Progenitor cell of endocrine pancreas (in vitro differentiated cells): Measurements from ENCODE around the gene ZMAT3. TPM values are rescaled to one million over a fixed set of nuclear protein-coding genes. Genes with fewer than 3 reads are reported as not detected.

ENCODE experiments used
- DNase-seq: peaks from one replicate; pipeline ENCODE4 v3.0.0; 2021; ENCODE audit warnings: low spot score; ENCODE audit not compliant: unreplicated experiment
- H3K27ac Mint-ChIP-seq: 2 replicates; pipeline ENCODE4 v1.8.0; 2021; ENCODE audit warnings: mild to moderate bottlenecking, moderate library complexity, mixed read lengths
- H3K27me3 Mint-ChIP-seq: 2 replicates; pipeline ENCODE4 v1.8.0; 2021; ENCODE audit warnings: mixed read lengths
- H3K36me3 Mint-ChIP-seq: 2 replicates; pipeline ENCODE4 v1.8.0; 2022; ENCODE audit warnings: mixed read lengths; ENCODE audit not compliant: insufficient read depth
- H3K4me1 Mint-ChIP-seq: 2 replicates; pipeline ENCODE4 v1.8.0; 2021; ENCODE audit warnings: low read depth, mixed read lengths
- H3K4me3 Mint-ChIP-seq: 2 replicates; pipeline ENCODE4 v1.8.0; 2021; ENCODE audit warnings: low read depth, mild to moderate bottlenecking, moderate library complexity, mixed read lengths
- H3K9me3 Mint-ChIP-seq: 2 replicates; pipeline ENCODE4 v1.8.0; 2021; ENCODE audit warnings: low read depth, mixed read lengths
- CTCF ChIP-seq: fragments of 200-600 bp; sonication (generic); IDR thresholded peaks from one replicate; pipeline ENCODE4 v1.5.0; 2021; ENCODE audit warnings: antibody characterized with exemption, mild to moderate bottlenecking; ENCODE audit not compliant: unreplicated experiment
- total RNA-seq: library from RNA; stranded (reverse); gene quantifications from 2 replicates; pipeline ENCODE4 v1.2.1, GENCODE V29; 2021

Gene ZMAT3
- total RNA-seq, 1 donor from 2014 or later, result 13.6 TPM

- Mint-ChIP-seq H3K27ac (no peak overlapping the region), H3K4me1 (no peaks in the 10 kb centered on the region), H3K27me3 (no peaks in the 10 kb centered on the region), H3K9me3 (no peaks in the 10 kb centered on the region), H3K4me3 (no peak overlapping the region), H3K36me3 (peaks cover 10% of the 10 kb centered on the region)
- DNase-seq, result no peak
- TF ChIP-seq CTCF, result no peak
Measured at GRCh38 chr3:179029096-179029495, 42.5 kb downstream of the ZMAT3 start.

- peaks cover 13% of the 10 kb centered on the region for H3K36me3 Mint-ChIP-seq
- TF ChIP-seq CTCF, result no peak
Measured at GRCh38 chr3:179028408-179028807, 43.2 kb downstream of the ZMAT3 start.

GRCh38 chr3:179027326-179027900, 44.2 kb downstream of the ZMAT3 start:
- no peak for TF ChIP-seq CTCF
- H3K27ac Mint-ChIP-seq, result no peak overlapping the region
- no peak for DNase-seq
- H3K4me3 Mint-ChIP-seq, result no peak overlapping the region
- peaks cover 11% of the 10 kb centered on the region for H3K36me3 Mint-ChIP-seq
- no peaks in the 10 kb centered on the region for H3K4me1 Mint-ChIP-seq
- no peaks in the 10 kb centered on the region for H3K9me3 Mint-ChIP-seq
- H3K27me3 Mint-ChIP-seq, result no peaks in the 10 kb centered on the region

More at GRCh38 chr3:179028408-179028807, 43.2 kb downstream of the ZMAT3 start:
- DNase-seq, result no peak
- Mint-ChIP-seq H3K4me1 (no peaks in the 10 kb centered on the region), H3K9me3 (no peaks in the 10 kb centered on the region), H3K27ac (no peak overlapping the region), H3K4me3 (no peak overlapping the region), H3K27me3 (no peaks in the 10 kb centered on the region)

- Mint-ChIP-seq H3K9me3 (no peaks in the 10 kb centered on the region), H3K4me3 (no peak overlapping the region), H3K4me1 (no peaks in the 10 kb centered on the region), H3K36me3 (peaks cover 11% of the 10 kb centered on the region), H3K27ac (no peak overlapping the region), H3K27me3 (no peaks in the 10 kb centered on the region)
- DNase-seq, result no peak
- TF ChIP-seq CTCF, result no peak
Measured at GRCh38 chr3:179026636-179027035, 45.0 kb downstream of the ZMAT3 start.

- Mint-ChIP-seq H3K4me3 (no peak overlapping the region), H3K27me3 (no peaks in the 10 kb centered on the region), H3K9me3 (no peaks in the 10 kb centered on the region), H3K27ac (no peak overlapping the region), H3K36me3 (peaks cover 6% of the 10 kb centered on the region), H3K4me1 (peaks cover 3% of the 10 kb centered on the region)
- no peak for DNase-seq
- no peak for TF ChIP-seq CTCF
Measured at GRCh38 chr3:179021119-179021903, 50.3 kb downstream of the ZMAT3 start.
